ENCODE measurements around the gene KLK5. TPM values are rescaled to one million over a fixed set of nuclear protein-coding genes. Genes with fewer than 3 reads are reported as not detected.

KLK5 gene
- total and polyA plus RNA-seq, 9 donors: 0.17 to 2.3 (median 0.41) TPM; not detected in 6

DNA sequence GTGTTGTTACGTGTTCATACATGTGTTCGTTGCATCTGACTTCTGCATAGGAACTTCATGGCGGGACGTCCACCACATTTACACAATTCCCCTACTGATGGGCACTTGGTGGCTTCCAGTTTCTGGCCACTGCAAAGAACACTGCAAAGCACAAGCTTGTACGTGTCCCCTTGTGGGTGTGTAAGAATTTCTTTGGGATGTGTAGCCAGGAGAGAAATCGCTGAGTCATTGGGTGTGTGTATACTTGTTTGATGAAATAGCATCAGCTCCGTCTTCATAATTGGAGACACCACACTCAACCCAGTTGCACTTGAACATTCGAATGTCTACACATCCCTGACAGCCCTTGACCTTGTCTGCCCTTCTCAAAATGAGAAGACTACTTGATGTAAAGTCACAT lies 19.2 kb downstream of the KLK5 start:
- Histone ChIP-seq H3K9me3 (no peaks in the 10 kb centered on the region), H3K27ac (no peak overlapping the region), H3K4me3 (no peak overlapping the region), H3K36me3 (no peaks in the 10 kb centered on the region), H3K27me3 (no peaks in the 10 kb centered on the region), H3K4me1 (ENCODE audit: insufficient read depth) (no peaks in the 10 kb centered on the region)
- no peak for DNase-seq
- TF ChIP-seq POLR2A (IDR thresholded peaks at IDR 0.05) (no peak), CTCF (IDR thresholded peaks at IDR 0.05) (no peak), EP300 (IDR thresholded peaks at IDR 0.05) (no peak)
- intact Hi-C loops (cut with DNase I): loop anchor here in 2 of 4 donors (5.0 to 10.0 kb wide), 3 partner anchors 84 to 241 kb away; partner anchors contain the start of gene KLK10 (in 1 of the 2)
- 67 to 70% (median 70%) methylated on average over 8 of the region's 8 CpGs for WGBS, 3 donors

DNA sequence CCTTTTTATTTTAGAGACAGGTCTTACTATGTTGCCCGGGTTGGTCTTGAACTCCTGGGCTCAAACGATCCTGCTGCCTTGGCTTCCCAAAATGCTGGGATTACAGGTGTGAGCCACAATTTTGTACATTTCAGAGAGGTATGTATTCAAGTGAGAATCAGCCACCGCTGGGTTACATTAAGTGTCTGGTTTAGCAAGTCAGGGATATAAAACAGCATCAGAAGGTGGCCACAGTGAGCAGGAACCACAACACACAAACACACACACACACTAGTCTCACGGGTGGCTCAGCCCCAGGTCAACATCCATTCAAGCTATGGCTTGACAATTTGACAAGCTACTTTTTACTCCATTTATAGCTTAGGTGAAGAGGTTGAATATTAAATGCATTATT lies 20.2 kb downstream of the KLK5 start:
- no peaks in the 10 kb centered on the region for H3K27me3 ChIP-seq
- H3K27ac ChIP-seq: no peak overlapping the region
- no peaks in the 10 kb centered on the region for H3K4me1 ChIP-seq (ENCODE audit: insufficient read depth)
- WGBS, 3 donors: 58 to 62% (median 59%) methylated on average over 4 of the region's 4 CpGs
- TF ChIP-seq CTCF (IDR thresholded peaks at IDR 0.05): no peak
- TF ChIP-seq EP300 (IDR thresholded peaks at IDR 0.05): no peak
- no peak for TF ChIP-seq POLR2A (IDR thresholded peaks at IDR 0.05)
- DNase-seq: no peak
- intact Hi-C loops (cut with DNase I): loop anchor here in 2 of 4 donors (5.0 to 10.0 kb wide), 3 partner anchors 85 to 242 kb away; partner anchors contain the start of gene KLK10 (in 1 of the 2)
- H3K4me3 ChIP-seq: no peak overlapping the region
- H3K36me3 ChIP-seq: no peaks in the 10 kb centered on the region
- H3K9me3 ChIP-seq: no peaks in the 10 kb centered on the region

- 58 to 62% (median 60%) methylated on average over 11 of the region's 11 CpGs for WGBS, 3 donors
- DNase-seq: no peak
- Histone ChIP-seq H3K4me3 (no peak overlapping the region), H3K4me1 (ENCODE audit: insufficient read depth) (no peaks in the 10 kb centered on the region), H3K9me3 (no peaks in the 10 kb centered on the region), H3K27ac (no peak overlapping the region), H3K27me3 (no peaks in the 10 kb centered on the region), H3K36me3 (no peaks in the 10 kb centered on the region)
- intact Hi-C loops (cut with DNase I): loop anchor here in 2 of 4 donors (5.0 to 10.0 kb wide), 3 partner anchors 85 to 243 kb away; partner anchors contain the start of gene KLK10 (in 1 of the 2)
- TF ChIP-seq POLR2A (IDR thresholded peaks at IDR 0.05): no peak
Observed at GRCh38 chr19:50932018-50932689, 20.7 kb downstream of the KLK5 start.

- no peak for TF ChIP-seq CTCF (IDR thresholded peaks at IDR 0.05)
- TF ChIP-seq EP300 (IDR thresholded peaks at IDR 0.05): no peak
- TF ChIP-seq POLR2A (IDR thresholded peaks at IDR 0.05): no peak
- Histone ChIP-seq H3K9me3 (no peaks in the 10 kb centered on the region), H3K36me3 (no peaks in the 10 kb centered on the region), H3K27me3 (no peaks in the 10 kb centered on the region), H3K27ac (no peak overlapping the region), H3K4me1 (ENCODE audit: insufficient read depth) (no peaks in the 10 kb centered on the region), H3K4me3 (no peak overlapping the region)
- no peak for DNase-seq
- intact Hi-C loops (cut with DNase I): loop anchor here in 2 of 4 donors (5.0 to 10.0 kb wide), 3 partner anchors 86 to 244 kb away; partner anchors contain the start of gene KLK10 (in 1 of the 2)
Observed at GRCh38 chr19:50931023-50931422, 21.8 kb downstream of the KLK5 start.

DNA sequence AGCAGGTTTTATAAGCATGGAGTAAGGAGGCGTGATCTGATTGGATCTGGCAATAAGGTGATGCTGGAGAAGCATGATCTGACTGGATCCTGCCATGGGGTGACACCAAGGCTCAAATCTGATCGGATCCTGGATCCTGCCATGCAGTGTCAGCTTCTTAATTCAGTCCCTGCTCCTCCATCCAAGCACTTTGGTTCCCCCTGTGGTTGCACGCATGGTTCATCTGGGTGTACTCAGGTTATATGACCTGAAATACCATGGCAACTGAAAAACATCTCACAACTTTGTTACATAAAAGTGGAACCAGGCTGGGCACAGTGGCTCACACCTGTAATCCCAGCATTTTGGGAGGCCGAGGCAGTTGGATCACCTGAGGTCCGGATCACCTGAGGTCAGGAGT lies 24.0 kb downstream of the KLK5 start:
- intact Hi-C loops (cut with DNase I): loop anchor here in 1 of 4 donors (5.0 to 10.0 kb wide), 2 partner anchors 168 to 246 kb away; no protein-coding TSS in a partner anchor
- H3K36me3 ChIP-seq: no peaks in the 10 kb centered on the region
- TF ChIP-seq POLR2A (IDR thresholded peaks at IDR 0.05) (no peak), EP300 (IDR thresholded peaks at IDR 0.05) (no peak), CTCF (IDR thresholded peaks at IDR 0.05) (no peak)
- H3K27ac ChIP-seq: no peak overlapping the region
- H3K9me3 ChIP-seq: no peaks in the 10 kb centered on the region
- no peaks in the 10 kb centered on the region for H3K27me3 ChIP-seq
- 70 to 76% (median 71%) methylated on average over 5 of the region's 5 CpGs for WGBS, 3 donors
- no peak for DNase-seq
- H3K4me1 ChIP-seq (ENCODE audit: insufficient read depth): no peaks in the 10 kb centered on the region
- no peak overlapping the region for H3K4me3 ChIP-seq
